Sigmoid colon (tissue), 3 donors: ENCODE measurements around the gene GRM5.

Experiments used
- POLR2A ChIP-seq, 2 donors: fragments of 450-650 bp; IDR thresholded peaks; one replicate each; pipeline ENCODE4 v1.6.1; 2016; ENCODE audit warnings: antibody characterized with exemption in 2 of 2, mild to moderate bottlenecking in 2 of 2, moderate library complexity in 2 of 2
- TF ChIP-seq, protein P1 (sequence below), 4 experiments: fragments of 450-650 bp in 3 of 4; fragments of 200-600 bp in 1 of 4; IDR thresholded peaks; one replicate each; pipeline ENCODE4 v1.5.1; 2016 to 2019; ENCODE audit warnings: antibody characterized with exemption in 4 of 4, mild to moderate bottlenecking in 3 of 4, moderate library complexity in 2 of 4

GRCh38 chr11:88522624-88523385, 543.0 kb downstream of the GRM5 start:
- TF ChIP-seq POLR2A (IDR thresholded peaks at IDR 0.05): no peak
- TF ChIP-seq, protein P1, sequence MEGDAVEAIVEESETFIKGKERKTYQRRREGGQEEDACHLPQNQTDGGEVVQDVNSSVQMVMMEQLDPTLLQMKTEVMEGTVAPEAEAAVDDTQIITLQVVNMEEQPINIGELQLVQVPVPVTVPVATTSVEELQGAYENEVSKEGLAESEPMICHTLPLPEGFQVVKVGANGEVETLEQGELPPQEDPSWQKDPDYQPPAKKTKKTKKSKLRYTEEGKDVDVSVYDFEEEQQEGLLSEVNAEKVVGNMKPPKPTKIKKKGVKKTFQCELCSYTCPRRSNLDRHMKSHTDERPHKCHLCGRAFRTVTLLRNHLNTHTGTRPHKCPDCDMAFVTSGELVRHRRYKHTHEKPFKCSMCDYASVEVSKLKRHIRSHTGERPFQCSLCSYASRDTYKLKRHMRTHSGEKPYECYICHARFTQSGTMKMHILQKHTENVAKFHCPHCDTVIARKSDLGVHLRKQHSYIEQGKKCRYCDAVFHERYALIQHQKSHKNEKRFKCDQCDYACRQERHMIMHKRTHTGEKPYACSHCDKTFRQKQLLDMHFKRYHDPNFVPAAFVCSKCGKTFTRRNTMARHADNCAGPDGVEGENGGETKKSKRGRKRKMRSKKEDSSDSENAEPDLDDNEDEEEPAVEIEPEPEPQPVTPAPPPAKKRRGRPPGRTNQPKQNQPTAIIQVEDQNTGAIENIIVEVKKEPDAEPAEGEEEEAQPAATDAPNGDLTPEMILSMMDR (IDR thresholded peaks at IDR 0.05): no peak
